Nephron progenitor cell (in vitro differentiated cells): ENCODE data around the gene PARG.
"Not testable (repeated sequence)": the region's sequence is repeated elsewhere in the genome, so short reads cannot be mapped to it uniquely, and the experiment has no call there.

ENCODE experiments used
- DNase-seq: peaks from one replicate; pipeline ENCODE4 v3.0.0; 2021
- H3K27ac Mint-ChIP-seq: 2 replicates; pipeline ENCODE4 v1.8.0; 2021; ENCODE audit warnings: mild to moderate bottlenecking, moderate library complexity, mixed read lengths
- H3K27me3 Mint-ChIP-seq: 2 replicates; pipeline ENCODE4 v1.8.0; 2021; ENCODE audit warnings: mild to moderate bottlenecking, low read depth, mixed read lengths; ENCODE audit not compliant: poor library complexity
- H3K36me3 Mint-ChIP-seq: 2 replicates; pipeline ENCODE4 v1.8.0; 2021; ENCODE audit warnings: low read depth, mixed read lengths
- H3K4me1 Mint-ChIP-seq: 2 replicates; pipeline ENCODE4 v1.8.0; 2021; ENCODE audit warnings: mixed read lengths
- H3K4me3 Mint-ChIP-seq: 2 replicates; pipeline ENCODE4 v1.8.0; 2021; ENCODE audit warnings: mild to moderate bottlenecking, moderate library complexity, mixed read lengths
- H3K9me3 Mint-ChIP-seq: 2 replicates; pipeline ENCODE4 v1.8.0; 2021; ENCODE audit warnings: mild to moderate bottlenecking, moderate library complexity, mixed read lengths

PARG gene

GRCh38 chr10:49931276-49931675, 10.6 kb downstream of the PARG start:
- H3K27ac Mint-ChIP-seq, H3K4me1 Mint-ChIP-seq, DNase-seq, H3K9me3 Mint-ChIP-seq, H3K4me3 Mint-ChIP-seq, H3K27me3 Mint-ChIP-seq: not testable (repeated sequence)
- H3K36me3 Mint-ChIP-seq = peaks cover 17% of the 10 kb centered on the region

- H3K4me3 Mint-ChIP-seq, H3K27ac Mint-ChIP-seq, DNase-seq, H3K27me3 Mint-ChIP-seq, H3K9me3 Mint-ChIP-seq, H3K4me1 Mint-ChIP-seq: not testable (repeated sequence)
- peaks cover 10% of the 10 kb centered on the region for H3K36me3 Mint-ChIP-seq
Observed at GRCh38 chr10:49923572-49923971, 18.3 kb downstream of the PARG start.

- not testable (repeated sequence) for H3K27me3 Mint-ChIP-seq, H3K9me3 Mint-ChIP-seq, H3K4me1 Mint-ChIP-seq, DNase-seq, H3K27ac Mint-ChIP-seq, H3K4me3 Mint-ChIP-seq
- H3K36me3 Mint-ChIP-seq = peaks cover 11% of the 10 kb centered on the region
Observed at GRCh38 chr10:49922041-49922440, 19.8 kb downstream of the PARG start.

GRCh38 chr10:49917927-49918326, 23.9 kb downstream of the PARG start:
- not testable (repeated sequence) for H3K4me1 Mint-ChIP-seq, DNase-seq, H3K9me3 Mint-ChIP-seq, H3K27me3 Mint-ChIP-seq, H3K4me3 Mint-ChIP-seq, H3K27ac Mint-ChIP-seq
- H3K36me3 Mint-ChIP-seq = peaks cover 24% of the 10 kb centered on the region

- H3K27me3 Mint-ChIP-seq, H3K4me3 Mint-ChIP-seq, H3K4me1 Mint-ChIP-seq, H3K27ac Mint-ChIP-seq, H3K9me3 Mint-ChIP-seq, DNase-seq: not testable (repeated sequence)
- H3K36me3 Mint-ChIP-seq = peaks cover 24% of the 10 kb centered on the region
Observed at GRCh38 chr10:49916451-49916850, 25.4 kb downstream of the PARG start.

GRCh38 chr10:49910295-49910694, 31.5 kb downstream of the PARG start:
- not testable (repeated sequence) for H3K27me3 Mint-ChIP-seq, H3K4me1 Mint-ChIP-seq, H3K27ac Mint-ChIP-seq, DNase-seq, H3K4me3 Mint-ChIP-seq, H3K9me3 Mint-ChIP-seq
- peaks cover 19% of the 10 kb centered on the region for H3K36me3 Mint-ChIP-seq

- H3K27ac Mint-ChIP-seq, DNase-seq, H3K9me3 Mint-ChIP-seq, H3K4me3 Mint-ChIP-seq, H3K27me3 Mint-ChIP-seq, H3K4me1 Mint-ChIP-seq: not testable (repeated sequence)
- H3K36me3 Mint-ChIP-seq = peaks cover 16% of the 10 kb centered on the region
Observed at GRCh38 chr10:49908290-49909080, 33.3 kb downstream of the PARG start.

GRCh38 chr10:49903829-49904228, 38.0 kb downstream of the PARG start:
- H3K9me3 Mint-ChIP-seq, H3K27ac Mint-ChIP-seq, H3K4me3 Mint-ChIP-seq, H3K4me1 Mint-ChIP-seq, H3K27me3 Mint-ChIP-seq, DNase-seq: not testable (repeated sequence)
- H3K36me3 Mint-ChIP-seq = peaks cover 15% of the 10 kb centered on the region

GRCh38 chr10:49900406-49900805, 41.4 kb downstream of the PARG start:
- H3K27me3 Mint-ChIP-seq, H3K27ac Mint-ChIP-seq, H3K4me1 Mint-ChIP-seq, DNase-seq, H3K4me3 Mint-ChIP-seq: not testable (repeated sequence)
- peaks cover 34% of the 10 kb centered on the region for H3K36me3 Mint-ChIP-seq
- H3K9me3 Mint-ChIP-seq = peaks cover 19% of the 10 kb centered on the region

- H3K27ac Mint-ChIP-seq, H3K4me3 Mint-ChIP-seq, H3K27me3 Mint-ChIP-seq, DNase-seq, H3K4me1 Mint-ChIP-seq: not testable (repeated sequence)
- H3K36me3 Mint-ChIP-seq = peaks cover 38% of the 10 kb centered on the region
- peaks cover 23% of the 10 kb centered on the region for H3K9me3 Mint-ChIP-seq
Observed at GRCh38 chr10:49899999-49900398, 41.8 kb downstream of the PARG start.

GRCh38 chr10:49890025-49890424, 51.8 kb downstream of the PARG start:
- H3K27ac Mint-ChIP-seq, H3K4me3 Mint-ChIP-seq, DNase-seq, H3K27me3 Mint-ChIP-seq, H3K4me1 Mint-ChIP-seq, H3K9me3 Mint-ChIP-seq: not testable (repeated sequence)
- peaks cover 42% of the 10 kb centered on the region for H3K36me3 Mint-ChIP-seq

- H3K27ac Mint-ChIP-seq, H3K9me3 Mint-ChIP-seq, H3K4me1 Mint-ChIP-seq, H3K27me3 Mint-ChIP-seq, H3K4me3 Mint-ChIP-seq, DNase-seq: not testable (repeated sequence)
- peaks cover 34% of the 10 kb centered on the region for H3K36me3 Mint-ChIP-seq
Observed at GRCh38 chr10:49884739-49885331, 57.0 kb downstream of the PARG start.

- not testable (repeated sequence) for H3K27me3 Mint-ChIP-seq, H3K4me3 Mint-ChIP-seq, H3K4me1 Mint-ChIP-seq, H3K9me3 Mint-ChIP-seq, H3K27ac Mint-ChIP-seq, DNase-seq
- peaks cover 33% of the 10 kb centered on the region for H3K36me3 Mint-ChIP-seq
Observed at GRCh38 chr10:49883852-49884251, 58.0 kb downstream of the PARG start.

- not testable (repeated sequence) for H3K27me3 Mint-ChIP-seq, H3K4me1 Mint-ChIP-seq, H3K4me3 Mint-ChIP-seq, H3K27ac Mint-ChIP-seq, DNase-seq, H3K9me3 Mint-ChIP-seq
- peaks cover 31% of the 10 kb centered on the region for H3K36me3 Mint-ChIP-seq
Observed at GRCh38 chr10:49882327-49882726, 59.5 kb downstream of the PARG start.

- H3K4me1 Mint-ChIP-seq, H3K4me3 Mint-ChIP-seq, H3K27ac Mint-ChIP-seq, H3K27me3 Mint-ChIP-seq, H3K36me3 Mint-ChIP-seq, H3K9me3 Mint-ChIP-seq, DNase-seq: not testable (repeated sequence)
Observed at GRCh38 chr10:49872740-49873139, 69.1 kb downstream of the PARG start.
